Measurements from ENCODE around the gene PRMT2.
"Not testable (repeated sequence)": the region's sequence is repeated elsewhere in the genome, so short reads cannot be mapped to it uniquely, and the experiment has no call there.

PRMT2 gene

GRCh38 chr21:46668381-46668780 is 32.9 kb downstream of the PRMT2 start:
- DNase-seq (ENCODE audit: low read depth) = no peak

- not testable (repeated sequence) for DNase-seq (ENCODE audit: low read depth)
Measured at GRCh38 chr21:46668904-46669303, 33.4 kb downstream of the PRMT2 start.

- no peak for DNase-seq (ENCODE audit: low read depth)
Measured at GRCh38 chr21:46674430-46675007, 39.0 kb downstream of the PRMT2 start.

GRCh38 chr21:46675595-46676280 is 40.3 kb downstream of the PRMT2 start:
- DNase-seq (ENCODE audit: low read depth) = no peak

GRCh38 chr21:46676542-46676941 is 41.1 kb downstream of the PRMT2 start:
- not testable (repeated sequence) for DNase-seq (ENCODE audit: low read depth)

- not testable (repeated sequence) for DNase-seq (ENCODE audit: low read depth)
Measured at GRCh38 chr21:46681593-46681992, 46.1 kb downstream of the PRMT2 start.

- DNase-seq (ENCODE audit: low read depth) = not testable (repeated sequence)
Measured at GRCh38 chr21:46698652-46699051, 63.2 kb downstream of the PRMT2 start.

GRCh38 chr21:46699104-46699503 is 63.6 kb downstream of the PRMT2 start:
- DNase-seq (ENCODE audit: low read depth) = not testable (repeated sequence)
